Measurements from ENCODE around the gene ANKZF1.

Gene ANKZF1

GRCh38 chr2:219279151-219279915 is 49.7 kb downstream of the ANKZF1 start, which contains the start of gene DNAJB2:
DNAJB2 (plus strand) TSS chr2:219279366; CDS start chr2:219279834, 468 bp downstream.
- Histone ChIP-seq H3K36me3 (no peaks in the 10 kb centered on the region), H3K27me3 (no peaks in the 10 kb centered on the region), H3K4me1 (peaks cover 11% of the 10 kb centered on the region), H3K9me3 (no peaks in the 10 kb centered on the region), H3K4me3 (ENCODE audit: low read depth, low read length) (peak within 1 kb of the TSS; percentile 63)
- TF ChIP-seq, protein P1, sequence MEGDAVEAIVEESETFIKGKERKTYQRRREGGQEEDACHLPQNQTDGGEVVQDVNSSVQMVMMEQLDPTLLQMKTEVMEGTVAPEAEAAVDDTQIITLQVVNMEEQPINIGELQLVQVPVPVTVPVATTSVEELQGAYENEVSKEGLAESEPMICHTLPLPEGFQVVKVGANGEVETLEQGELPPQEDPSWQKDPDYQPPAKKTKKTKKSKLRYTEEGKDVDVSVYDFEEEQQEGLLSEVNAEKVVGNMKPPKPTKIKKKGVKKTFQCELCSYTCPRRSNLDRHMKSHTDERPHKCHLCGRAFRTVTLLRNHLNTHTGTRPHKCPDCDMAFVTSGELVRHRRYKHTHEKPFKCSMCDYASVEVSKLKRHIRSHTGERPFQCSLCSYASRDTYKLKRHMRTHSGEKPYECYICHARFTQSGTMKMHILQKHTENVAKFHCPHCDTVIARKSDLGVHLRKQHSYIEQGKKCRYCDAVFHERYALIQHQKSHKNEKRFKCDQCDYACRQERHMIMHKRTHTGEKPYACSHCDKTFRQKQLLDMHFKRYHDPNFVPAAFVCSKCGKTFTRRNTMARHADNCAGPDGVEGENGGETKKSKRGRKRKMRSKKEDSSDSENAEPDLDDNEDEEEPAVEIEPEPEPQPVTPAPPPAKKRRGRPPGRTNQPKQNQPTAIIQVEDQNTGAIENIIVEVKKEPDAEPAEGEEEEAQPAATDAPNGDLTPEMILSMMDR (IDR thresholded peaks at IDR 0.05; ENCODE audit: low read depth, low read length): no peak
- DNase-seq: peak; percentile 99

DNA sequence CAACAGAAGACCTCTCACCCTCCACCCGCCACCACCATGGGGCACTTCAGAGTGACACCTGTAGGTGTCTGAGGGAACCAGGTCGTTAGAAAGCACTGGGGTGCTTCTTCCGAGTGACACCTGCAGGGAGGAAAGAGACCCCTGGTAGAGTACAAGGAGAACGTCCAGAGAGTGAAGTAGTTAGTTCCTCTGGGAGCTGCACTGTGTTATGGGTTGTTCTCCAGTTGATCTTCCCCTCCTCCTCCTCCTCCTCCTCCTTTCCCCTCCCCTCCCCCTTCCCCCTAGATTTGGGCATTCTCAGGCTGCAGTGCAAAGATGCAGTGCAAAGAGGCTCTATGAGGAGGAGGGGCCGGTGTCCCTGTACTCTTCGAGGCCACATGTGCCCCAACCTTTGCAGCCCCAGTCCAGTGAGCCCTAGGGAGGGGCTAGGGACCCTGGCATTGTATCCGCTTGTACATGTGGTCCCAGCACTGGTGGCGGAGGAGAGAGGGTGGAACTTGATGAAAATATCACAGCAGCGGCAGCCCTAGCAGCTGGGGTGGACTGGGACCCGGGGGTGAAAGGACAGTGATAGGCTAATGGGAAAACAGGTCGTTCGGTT is 50.4 kb downstream of the ANKZF1 start:
- H3K36me3 ChIP-seq: no peaks in the 10 kb centered on the region
- peak overlapping the region; percentile 63 for H3K4me3 ChIP-seq (ENCODE audit: low read depth, low read length)
- H3K9me3 ChIP-seq: no peaks in the 10 kb centered on the region
- peaks cover 11% of the 10 kb centered on the region for H3K4me1 ChIP-seq
- TF ChIP-seq, protein P1 (IDR thresholded peaks at IDR 0.05; ENCODE audit: low read depth, low read length): no peak
- no peak for DNase-seq
- no peaks in the 10 kb centered on the region for H3K27me3 ChIP-seq

GRCh38 chr2:219280651-219281050 is 51.0 kb downstream of the ANKZF1 start:
- H3K4me1 ChIP-seq: peaks cover 11% of the 10 kb centered on the region
- H3K4me3 ChIP-seq (ENCODE audit: low read depth, low read length): no peak overlapping the region
- no peaks in the 10 kb centered on the region for H3K36me3 ChIP-seq
- no peaks in the 10 kb centered on the region for H3K9me3 ChIP-seq
- DNase-seq: no peak
- TF ChIP-seq, protein P1 (IDR thresholded peaks at IDR 0.05; ENCODE audit: low read depth, low read length): no peak
- no peaks in the 10 kb centered on the region for H3K27me3 ChIP-seq

GRCh38 chr2:219281588-219281987 is 52.0 kb downstream of the ANKZF1 start:
- no peak for DNase-seq
- H3K4me1 ChIP-seq: peaks cover 11% of the 10 kb centered on the region
- H3K9me3 ChIP-seq: no peaks in the 10 kb centered on the region
- no peaks in the 10 kb centered on the region for H3K27me3 ChIP-seq
- TF ChIP-seq, protein P1 (IDR thresholded peaks at IDR 0.05; ENCODE audit: low read depth, low read length): no peak
- no peaks in the 10 kb centered on the region for H3K36me3 ChIP-seq
- H3K4me3 ChIP-seq (ENCODE audit: low read depth, low read length): no peak overlapping the region

- Histone ChIP-seq H3K4me1 (peaks cover 11% of the 10 kb centered on the region), H3K9me3 (no peaks in the 10 kb centered on the region), H3K4me3 (ENCODE audit: low read depth, low read length) (no peak overlapping the region), H3K27me3 (no peaks in the 10 kb centered on the region), H3K36me3 (no peaks in the 10 kb centered on the region; the same call in 1 of the 2 replicates)
- no peak for DNase-seq
- TF ChIP-seq, protein P1 (IDR thresholded peaks at IDR 0.05; ENCODE audit: low read depth, low read length): no peak
Measured at GRCh38 chr2:219282375-219282774, 52.8 kb downstream of the ANKZF1 start.

All from BE2C (cell line).